Measurements from ENCODE around the gene LINC00237. TPM values are rescaled to one million over a fixed set of nuclear protein-coding genes. Genes with fewer than 3 reads are reported as not detected.

Gene LINC00237
- total RNA-seq = not detected
- long read RNA-seq = 0 reads

GRCh38 chr20:21106171-21107017 lies at the start of gene LINC00237:
LINC00237 (minus strand) TSS chr20:21106358.
- ATAC-seq (no peak), DNase-seq (ENCODE audit: missing footprints) (no peak)
- intact Hi-C loops (cut with DNase I) = no loop called here

GRCh38 chr20:21155268-21155667 lies 49.1 kb upstream of the LINC00237 start:
- DNase-seq (ENCODE audit: missing footprints) (no peak), ATAC-seq (no peak)
- intact Hi-C loops (cut with DNase I) = no loop called here

GRCh38 chr20:21154692-21155091 lies 48.5 kb upstream of the LINC00237 start:
- DNase-seq (ENCODE audit: missing footprints) (no peak), ATAC-seq (no peak)
- intact Hi-C loops (cut with DNase I) = no loop called here

DNA sequence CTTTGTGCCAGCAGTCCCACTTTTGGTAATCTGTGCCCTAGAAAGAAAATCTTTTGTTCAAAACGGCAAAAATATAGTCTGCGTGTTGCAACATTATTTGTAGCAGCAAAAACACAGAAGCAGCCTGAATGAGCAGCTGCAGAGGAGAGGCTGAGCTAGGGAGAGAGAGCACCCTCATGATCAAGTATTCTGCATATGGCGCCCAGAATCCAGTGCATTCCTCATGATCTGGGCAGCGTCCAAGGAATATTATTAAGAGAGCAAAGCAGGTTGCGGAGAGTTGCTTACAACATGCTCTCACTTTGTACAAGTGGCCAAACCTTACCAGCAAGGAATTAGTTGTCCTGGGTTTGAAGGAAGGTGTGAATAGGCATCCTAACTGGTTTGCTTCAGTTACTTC lies 45.6 kb upstream of the LINC00237 start:
- no peak for DNase-seq (ENCODE audit: missing footprints)
- no peak for ATAC-seq
- intact Hi-C loops (cut with DNase I) = no loop called here

GRCh38 chr20:21149344-21149743 lies 43.2 kb upstream of the LINC00237 start:
- no peak for DNase-seq (ENCODE audit: missing footprints)
- ATAC-seq = no peak
- intact Hi-C loops (cut with DNase I) = no loop called here

- no peak for ATAC-seq
- intact Hi-C loops (cut with DNase I) = no loop called here
- DNase-seq (ENCODE audit: missing footprints) = no peak
Measured at GRCh38 chr20:21147593-21147992, 41.4 kb upstream of the LINC00237 start.

DNA sequence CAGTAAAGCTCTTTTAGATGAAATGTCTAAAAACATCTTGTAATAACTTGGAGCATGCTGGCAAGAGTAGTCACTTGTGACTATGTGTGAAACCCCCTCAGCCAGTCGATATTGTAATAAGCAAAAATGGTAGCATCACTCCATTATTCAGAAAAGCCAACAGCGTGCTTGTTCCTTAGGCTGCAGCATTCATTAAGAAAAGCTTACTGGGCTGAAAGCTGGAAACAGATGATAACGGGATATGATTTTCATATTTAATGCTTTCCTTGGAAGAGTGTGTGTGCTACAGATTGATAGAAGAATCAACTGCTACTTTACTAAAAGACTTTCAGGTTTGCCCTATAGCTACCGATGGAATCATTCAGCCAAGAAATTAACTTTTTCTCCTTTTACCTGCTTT lies 40.1 kb upstream of the LINC00237 start:
- intact Hi-C loops (cut with DNase I) = no loop called here
- no peak for ATAC-seq
- DNase-seq (ENCODE audit: missing footprints) = no peak

DNA sequence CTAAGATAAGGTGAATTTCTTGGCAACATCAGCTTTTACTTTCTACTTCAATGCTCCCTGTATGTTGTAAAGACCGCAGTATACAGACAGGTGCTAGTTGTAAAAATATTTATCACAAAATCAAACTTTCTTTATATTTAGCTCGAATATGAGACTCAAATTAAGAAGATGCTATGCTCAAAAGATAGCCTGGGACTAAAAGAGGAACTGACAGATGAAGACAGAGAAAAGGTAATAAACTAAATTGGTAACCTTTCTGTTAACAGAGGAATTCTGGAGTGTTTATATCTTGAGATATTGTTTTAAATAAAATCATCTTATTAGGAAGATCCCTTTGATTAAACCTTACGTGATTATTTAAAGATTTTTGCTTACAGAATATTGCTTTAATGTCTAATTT lies 39.3 kb upstream of the LINC00237 start:
- ATAC-seq (no peak), DNase-seq (ENCODE audit: missing footprints) (no peak)
- intact Hi-C loops (cut with DNase I) = no loop called here

DNA sequence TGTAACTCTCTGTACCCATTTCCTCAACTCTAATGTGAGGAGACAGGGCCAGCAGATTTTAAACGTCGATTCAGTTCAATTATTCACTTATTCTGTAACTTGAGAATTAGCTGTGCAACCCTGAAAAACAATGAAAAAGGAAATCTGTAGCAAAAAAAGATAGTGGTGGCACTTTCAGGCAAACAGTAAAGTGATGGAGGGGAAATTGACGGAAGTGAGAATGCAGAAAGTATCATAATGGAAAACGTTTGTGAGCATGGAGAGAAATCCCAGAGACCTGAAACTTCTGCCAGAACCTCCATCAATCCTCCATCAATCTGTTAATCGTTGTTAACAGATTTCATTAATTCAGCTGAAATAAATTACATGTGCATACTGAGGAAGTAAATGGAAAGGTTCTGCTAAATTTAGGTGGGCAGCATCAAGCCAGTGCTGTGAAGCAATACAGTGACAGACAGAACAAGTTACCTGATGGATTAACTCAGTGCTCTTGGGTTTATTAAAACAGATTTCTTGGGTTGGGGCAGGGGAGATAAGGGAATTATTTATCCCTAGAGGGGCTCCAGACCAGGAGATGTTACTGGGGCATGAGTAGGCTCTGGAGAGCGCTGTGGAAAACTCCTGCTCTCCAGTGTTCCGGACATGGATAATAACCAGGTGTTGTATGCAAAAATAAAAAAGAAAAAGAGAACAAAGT lies 37.2 kb upstream of the LINC00237 start:
- ATAC-seq = no peak
- no peak for DNase-seq (ENCODE audit: missing footprints)
- intact Hi-C loops (cut with DNase I) = no loop called here

- DNase-seq (ENCODE audit: missing footprints) (no peak), ATAC-seq (no peak)
- intact Hi-C loops (cut with DNase I) = no loop called here
Measured at GRCh38 chr20:21141825-21142224, 35.7 kb upstream of the LINC00237 start.

DNA sequence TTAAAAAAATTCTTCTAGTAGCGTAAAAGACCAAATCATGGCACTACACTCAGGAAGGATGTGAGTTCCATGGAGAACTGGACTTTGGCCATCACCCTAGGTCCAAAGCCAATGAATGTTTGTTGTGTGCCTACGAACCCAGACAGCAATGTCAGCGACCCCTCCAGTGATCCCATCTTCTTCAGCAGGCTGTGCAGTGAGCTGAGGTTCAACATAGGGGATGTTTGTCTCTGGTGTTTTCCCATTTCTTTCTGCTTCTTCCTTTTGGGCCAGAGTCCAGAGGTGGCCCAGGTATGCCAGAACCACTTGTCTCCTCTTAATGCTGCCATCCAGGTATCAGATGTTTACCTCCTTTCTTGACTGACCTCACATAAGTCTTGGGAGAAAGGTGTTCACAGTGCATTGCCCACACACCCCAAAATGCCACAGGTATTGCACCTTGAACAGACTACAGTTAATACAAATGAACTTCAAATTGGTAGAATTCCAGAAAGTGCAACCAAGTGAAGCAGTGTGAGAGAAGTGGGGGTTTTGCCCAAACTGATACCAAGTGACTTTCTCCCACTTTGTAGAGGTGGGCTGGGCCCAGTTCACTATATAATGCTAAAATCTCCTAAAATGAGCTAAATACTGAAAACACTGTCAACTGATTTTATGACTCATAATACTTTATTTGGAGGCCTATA lies 33.9 kb upstream of the LINC00237 start:
- intact Hi-C loops (cut with DNase I) = no loop called here
- no peak for ATAC-seq
- no peak for DNase-seq (ENCODE audit: missing footprints)

GRCh38 chr20:21137078-21137477 lies 30.9 kb upstream of the LINC00237 start:
- peak; percentile 78 for ATAC-seq
- intact Hi-C loops (cut with DNase I) = no loop called here
- DNase-seq (ENCODE audit: missing footprints) = no peak

DNA sequence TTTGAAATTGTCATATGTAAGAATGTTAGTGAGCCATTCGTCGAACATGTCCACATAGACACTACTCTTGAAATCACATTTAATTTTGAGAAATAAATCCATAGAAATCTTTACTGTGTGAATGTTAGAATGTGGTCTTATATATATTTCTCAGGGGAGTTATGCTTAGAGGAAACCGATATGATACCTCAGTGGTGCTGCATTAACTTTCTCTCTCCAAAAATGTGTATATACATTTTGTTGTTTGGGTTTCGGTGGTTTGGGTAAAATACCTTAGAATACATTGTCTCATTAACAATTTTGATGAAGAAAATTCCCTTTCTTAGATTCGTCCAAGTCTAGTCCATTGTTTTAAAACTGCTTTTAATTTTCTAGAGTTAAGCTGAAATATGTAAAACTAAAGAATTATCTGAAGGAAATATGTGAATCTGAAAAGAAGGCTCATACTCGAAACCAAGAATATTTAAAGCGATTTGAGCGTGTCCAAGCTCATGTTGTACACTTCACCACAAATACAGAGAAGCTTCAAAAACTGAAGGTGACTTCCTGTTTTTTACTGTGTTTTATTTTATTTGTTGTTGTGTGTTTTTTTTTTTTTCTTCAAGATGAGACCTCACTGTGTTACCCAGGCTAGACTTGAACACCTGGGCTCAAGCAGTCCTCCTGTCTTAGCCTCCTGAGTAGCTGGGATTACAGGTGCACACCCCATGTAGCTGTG lies 30.0 kb upstream of the LINC00237 start:
- intact Hi-C loops (cut with DNase I) = no loop called here
- DNase-seq (ENCODE audit: missing footprints) (no peak), ATAC-seq (no peak)

GRCh38 chr20:21134883-21135493 lies 28.8 kb upstream of the LINC00237 start:
- no peak for DNase-seq (ENCODE audit: missing footprints)
- intact Hi-C loops (cut with DNase I) = no loop called here
- ATAC-seq = no peak

GRCh38 chr20:21133917-21134622 lies 27.9 kb upstream of the LINC00237 start:
- no peak for DNase-seq (ENCODE audit: missing footprints)
- ATAC-seq = no peak
- intact Hi-C loops (cut with DNase I) = no loop called here

- intact Hi-C loops (cut with DNase I) = no loop called here
- DNase-seq (ENCODE audit: missing footprints) (no peak), ATAC-seq (no peak)
Measured at GRCh38 chr20:21133404-21133803, 27.2 kb upstream of the LINC00237 start.

DNA sequence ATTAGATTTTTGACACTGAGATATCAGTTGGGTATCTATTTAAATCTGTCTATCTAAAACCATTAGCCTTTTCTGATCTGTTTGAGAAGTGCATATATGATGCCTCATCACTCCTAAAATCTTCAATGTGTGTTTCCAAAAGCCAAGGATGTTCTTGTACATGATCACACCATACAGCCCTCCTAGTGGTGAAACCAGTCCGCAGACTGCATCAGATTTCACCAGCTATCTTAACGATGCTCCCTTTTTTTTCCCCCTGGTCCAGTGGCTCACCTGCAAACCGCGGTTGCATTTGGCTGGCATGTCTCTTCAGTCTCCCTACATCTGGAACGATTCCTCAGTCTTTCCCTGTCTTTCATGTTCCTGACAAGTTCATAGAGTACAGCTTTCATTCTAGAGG lies 23.7 kb upstream of the LINC00237 start:
- intact Hi-C loops (cut with DNase I) = loop anchor here (5.0 kb wide), 2 partner anchors 172 to 268 kb away; partner anchors contain the start of gene XRN2
- ATAC-seq (no peak), DNase-seq (ENCODE audit: missing footprints) (no peak)

All from Right ventricle myocardium inferior (tissue), 1 donor.